ENCODE results near the gene DMXL1.

DMXL1 gene

GRCh38 chr5:119267958-119268386 lies 197.1 kb downstream of the DMXL1 start:
- peak; percentile 73 for TF ChIP-seq CTCF (IDR thresholded peaks at IDR 0.05; ENCODE audit: insufficient read depth, low read depth, low read length, missing control alignments)
- peak; percentile 97 for DNase-seq (ENCODE audit: low read depth)
- peak overlapping the region; percentile 80 for H3K4me3 ChIP-seq (ENCODE audit: low read depth, low read length)

- no peak for TF ChIP-seq CTCF (IDR thresholded peaks at IDR 0.05; ENCODE audit: insufficient read depth, low read depth, low read length, missing control alignments)
- DNase-seq (ENCODE audit: low read depth): peak; percentile 98
- peak overlapping the region; percentile 80 for H3K4me3 ChIP-seq (ENCODE audit: low read depth, low read length)
Measured at GRCh38 chr5:119268387-119269060, 197.6 kb downstream of the DMXL1 start.

GRCh38 chr5:119269061-119269944 lies 198.4 kb downstream of the DMXL1 start:
- peak overlapping the region; percentile 80 for H3K4me3 ChIP-seq (ENCODE audit: low read depth, low read length)
- DNase-seq (ENCODE audit: low read depth): peak; percentile 77
- no peak for TF ChIP-seq CTCF (IDR thresholded peaks at IDR 0.05; ENCODE audit: insufficient read depth, low read depth, low read length, missing control alignments)

GRCh38 chr5:119270121-119270565 lies 199.3 kb downstream of the DMXL1 start:
- no peak for TF ChIP-seq CTCF (IDR thresholded peaks at IDR 0.05; ENCODE audit: insufficient read depth, low read depth, low read length, missing control alignments)
- peak overlapping the region; percentile 80 for H3K4me3 ChIP-seq (ENCODE audit: low read depth, low read length)
- no peak for DNase-seq (ENCODE audit: low read depth)

- TF ChIP-seq CTCF (IDR thresholded peaks at IDR 0.05; ENCODE audit: insufficient read depth, low read depth, low read length, missing control alignments): no peak
- H3K4me3 ChIP-seq (ENCODE audit: low read depth, low read length): peak overlapping the region; percentile 80
- no peak for DNase-seq (ENCODE audit: low read depth)
Measured at GRCh38 chr5:119270960-119271757, 200.3 kb downstream of the DMXL1 start.
